ENCODE data around the gene UCHL5.

DNA sequence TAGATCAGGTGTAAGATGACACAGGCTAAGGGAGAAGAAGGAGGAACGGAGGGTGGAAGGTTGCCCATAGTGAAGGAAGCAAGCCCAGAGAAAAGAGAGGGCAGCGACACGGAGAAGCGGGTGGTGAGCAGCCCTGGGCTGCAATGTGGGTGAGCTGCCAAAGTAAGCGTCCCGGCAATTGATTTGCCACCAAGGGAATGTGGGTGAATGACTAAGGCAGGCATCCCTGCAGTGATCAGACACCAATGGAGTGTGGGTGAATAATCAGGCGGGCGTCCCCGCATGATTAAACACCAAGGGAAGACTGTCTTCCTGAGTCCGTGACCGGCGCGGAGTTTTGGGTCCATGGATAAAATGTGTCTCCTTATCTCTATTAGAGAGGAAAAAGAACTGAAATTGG is 79.6 kb downstream of the UCHL5 start:
- TF ChIP-seq, protein P1, sequence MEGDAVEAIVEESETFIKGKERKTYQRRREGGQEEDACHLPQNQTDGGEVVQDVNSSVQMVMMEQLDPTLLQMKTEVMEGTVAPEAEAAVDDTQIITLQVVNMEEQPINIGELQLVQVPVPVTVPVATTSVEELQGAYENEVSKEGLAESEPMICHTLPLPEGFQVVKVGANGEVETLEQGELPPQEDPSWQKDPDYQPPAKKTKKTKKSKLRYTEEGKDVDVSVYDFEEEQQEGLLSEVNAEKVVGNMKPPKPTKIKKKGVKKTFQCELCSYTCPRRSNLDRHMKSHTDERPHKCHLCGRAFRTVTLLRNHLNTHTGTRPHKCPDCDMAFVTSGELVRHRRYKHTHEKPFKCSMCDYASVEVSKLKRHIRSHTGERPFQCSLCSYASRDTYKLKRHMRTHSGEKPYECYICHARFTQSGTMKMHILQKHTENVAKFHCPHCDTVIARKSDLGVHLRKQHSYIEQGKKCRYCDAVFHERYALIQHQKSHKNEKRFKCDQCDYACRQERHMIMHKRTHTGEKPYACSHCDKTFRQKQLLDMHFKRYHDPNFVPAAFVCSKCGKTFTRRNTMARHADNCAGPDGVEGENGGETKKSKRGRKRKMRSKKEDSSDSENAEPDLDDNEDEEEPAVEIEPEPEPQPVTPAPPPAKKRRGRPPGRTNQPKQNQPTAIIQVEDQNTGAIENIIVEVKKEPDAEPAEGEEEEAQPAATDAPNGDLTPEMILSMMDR (IDR thresholded peaks at IDR 0.05; ENCODE audit: poor library complexity, severe bottlenecking) = no peak
- no peak for TF ChIP-seq EZH2 (IDR thresholded peaks at IDR 0.05; ENCODE audit: borderline replicate concordance, insufficient read depth, low read length, poor library complexity, severe bottlenecking)
- TF ChIP-seq, protein P2, sequence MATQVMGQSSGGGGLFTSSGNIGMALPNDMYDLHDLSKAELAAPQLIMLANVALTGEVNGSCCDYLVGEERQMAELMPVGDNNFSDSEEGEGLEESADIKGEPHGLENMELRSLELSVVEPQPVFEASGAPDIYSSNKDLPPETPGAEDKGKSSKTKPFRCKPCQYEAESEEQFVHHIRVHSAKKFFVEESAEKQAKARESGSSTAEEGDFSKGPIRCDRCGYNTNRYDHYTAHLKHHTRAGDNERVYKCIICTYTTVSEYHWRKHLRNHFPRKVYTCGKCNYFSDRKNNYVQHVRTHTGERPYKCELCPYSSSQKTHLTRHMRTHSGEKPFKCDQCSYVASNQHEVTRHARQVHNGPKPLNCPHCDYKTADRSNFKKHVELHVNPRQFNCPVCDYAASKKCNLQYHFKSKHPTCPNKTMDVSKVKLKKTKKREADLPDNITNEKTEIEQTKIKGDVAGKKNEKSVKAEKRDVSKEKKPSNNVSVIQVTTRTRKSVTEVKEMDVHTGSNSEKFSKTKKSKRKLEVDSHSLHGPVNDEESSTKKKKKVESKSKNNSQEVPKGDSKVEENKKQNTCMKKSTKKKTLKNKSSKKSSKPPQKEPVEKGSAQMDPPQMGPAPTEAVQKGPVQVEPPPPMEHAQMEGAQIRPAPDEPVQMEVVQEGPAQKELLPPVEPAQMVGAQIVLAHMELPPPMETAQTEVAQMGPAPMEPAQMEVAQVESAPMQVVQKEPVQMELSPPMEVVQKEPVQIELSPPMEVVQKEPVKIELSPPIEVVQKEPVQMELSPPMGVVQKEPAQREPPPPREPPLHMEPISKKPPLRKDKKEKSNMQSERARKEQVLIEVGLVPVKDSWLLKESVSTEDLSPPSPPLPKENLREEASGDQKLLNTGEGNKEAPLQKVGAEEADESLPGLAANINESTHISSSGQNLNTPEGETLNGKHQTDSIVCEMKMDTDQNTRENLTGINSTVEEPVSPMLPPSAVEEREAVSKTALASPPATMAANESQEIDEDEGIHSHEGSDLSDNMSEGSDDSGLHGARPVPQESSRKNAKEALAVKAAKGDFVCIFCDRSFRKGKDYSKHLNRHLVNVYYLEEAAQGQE (IDR thresholded peaks at IDR 0.05; ENCODE audit: borderline replicate concordance) = no peak
